ENCODE results near the gene DMD. TPM values are rescaled to one million over a fixed set of nuclear protein-coding genes. Genes with fewer than 3 reads are reported as not detected.

The DMD gene
- total and polyA plus RNA-seq, 2 donors (not counting 1 experiment from before 2014, with no cell fraction given), result 2.0 to 51.8 TPM

DNA sequence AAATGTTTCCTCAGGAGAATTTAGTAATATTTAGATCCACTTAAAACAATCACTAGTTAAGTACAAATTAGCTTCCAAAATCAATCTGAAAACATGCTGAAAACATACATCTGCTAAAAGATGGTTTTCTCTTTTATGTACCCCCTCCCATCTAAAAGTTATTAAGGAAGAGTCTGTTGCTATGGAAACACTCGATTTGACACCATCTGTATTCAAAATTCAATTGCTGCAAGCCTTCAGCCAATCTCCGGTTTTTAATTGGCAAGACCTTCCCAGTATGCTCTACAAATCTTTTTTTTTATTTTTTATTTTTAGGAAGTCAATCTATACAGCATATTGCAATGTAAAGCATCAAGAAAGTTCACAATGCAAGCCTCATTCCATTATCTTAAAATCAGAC, 1500.2 kb downstream of the DMD start:
- H3K27ac ChIP-seq (ENCODE audit: low read length in 2 of 2), result no peak overlapping the region
- no peaks in the 10 kb centered on the region for H3K4me1 ChIP-seq (ENCODE audit: control insufficient read depth in 2 of 2, insufficient read depth in 2 of 2, low read length in 2 of 2)
- CTCF ChIA-PET, result no interaction called here
- ATAC-seq (ENCODE audit: low read depth) (no peak), DNase-seq (no peak)
- no peaks in the 10 kb centered on the region for H3K27me3 ChIP-seq (replicated peaks in 1 of 4; ENCODE audit: control extremely low read depth in 1 of 4, control insufficient read depth in 3 of 4, insufficient read depth in 4 of 4, low read length in 3 of 4)
- no peaks in the 10 kb centered on the region for H3K4me1 Mint-ChIP-seq
- no peaks in the 10 kb centered on the region for H3K79me2 ChIP-seq (ENCODE audit: control insufficient read depth, insufficient read depth, low read length)
- no peak overlapping the region for H3K4me2 ChIP-seq (replicated peaks; ENCODE audit: low read depth, low read length, poor library complexity, severe bottlenecking)
- H3K4me3 ChIP-seq (ENCODE audit: control extremely low read depth in 1 of 5, extremely low read depth in 1 of 5, insufficient read depth in 1 of 5, low read depth in 2 of 5, low read length in 4 of 5), result no peak overlapping the region
- TF ChIP-seq EZH2 (IDR thresholded peaks at IDR 0.05; ENCODE audit: borderline replicate concordance, insufficient read depth, low read depth, low read length, poor library complexity, severe bottlenecking), result no peak
- TF ChIP-seq, protein P1, sequence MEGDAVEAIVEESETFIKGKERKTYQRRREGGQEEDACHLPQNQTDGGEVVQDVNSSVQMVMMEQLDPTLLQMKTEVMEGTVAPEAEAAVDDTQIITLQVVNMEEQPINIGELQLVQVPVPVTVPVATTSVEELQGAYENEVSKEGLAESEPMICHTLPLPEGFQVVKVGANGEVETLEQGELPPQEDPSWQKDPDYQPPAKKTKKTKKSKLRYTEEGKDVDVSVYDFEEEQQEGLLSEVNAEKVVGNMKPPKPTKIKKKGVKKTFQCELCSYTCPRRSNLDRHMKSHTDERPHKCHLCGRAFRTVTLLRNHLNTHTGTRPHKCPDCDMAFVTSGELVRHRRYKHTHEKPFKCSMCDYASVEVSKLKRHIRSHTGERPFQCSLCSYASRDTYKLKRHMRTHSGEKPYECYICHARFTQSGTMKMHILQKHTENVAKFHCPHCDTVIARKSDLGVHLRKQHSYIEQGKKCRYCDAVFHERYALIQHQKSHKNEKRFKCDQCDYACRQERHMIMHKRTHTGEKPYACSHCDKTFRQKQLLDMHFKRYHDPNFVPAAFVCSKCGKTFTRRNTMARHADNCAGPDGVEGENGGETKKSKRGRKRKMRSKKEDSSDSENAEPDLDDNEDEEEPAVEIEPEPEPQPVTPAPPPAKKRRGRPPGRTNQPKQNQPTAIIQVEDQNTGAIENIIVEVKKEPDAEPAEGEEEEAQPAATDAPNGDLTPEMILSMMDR (IDR thresholded peaks at IDR 0.05), result no peak
- no peaks in the 10 kb centered on the region for H4K20me1 ChIP-seq (ENCODE audit: control insufficient read depth, insufficient read depth, low read length, poor library complexity, severe bottlenecking)
- H2AFZ ChIP-seq (ENCODE audit: insufficient read depth, low read depth, low read length, poor library complexity, severe bottlenecking), result no peak overlapping the region
- POLR2A ChIA-PET, result no interaction called here
- no peaks in the 10 kb centered on the region for H3K27me3 Mint-ChIP-seq
- no peaks in the 10 kb centered on the region for H3K36me3 ChIP-seq (replicated peaks in 1 of 2; ENCODE audit: control extremely low read depth in 1 of 2, control insufficient read depth in 1 of 2, extremely low read depth in 1 of 2, insufficient read depth in 2 of 2, low read length in 1 of 2)
- H3K9me3 ChIP-seq (ENCODE audit: control extremely low read depth in 1 of 3, control insufficient read depth in 2 of 3, insufficient read depth in 1 of 3, low read length in 2 of 3), result no peaks in the 10 kb centered on the region
- H3K27ac Mint-ChIP-seq, result no peak overlapping the region
- no peaks in the 10 kb centered on the region for H3K9me3 Mint-ChIP-seq (ENCODE audit: insufficient read depth)
- no peak overlapping the region for H3K9ac ChIP-seq (ENCODE audit: low read length)
- H3K4me3 Mint-ChIP-seq, result no peak overlapping the region
- no CpG with 5 or more reads among the region's 2 CpGs for WGBS (ENCODE audit: insufficient coverage)
- intact Hi-C loops (cut with micrococcal nuclease), result no loop called here

- TF ChIP-seq, protein P1 (IDR thresholded peaks at IDR 0.05), result no peak
- no peak for DNase-seq
Measured at GRCh38 chrX:31708116-31708515, 1503.2 kb downstream of the DMD start.

More at GRCh38 chrX:31708116-31708515, 1503.2 kb downstream of the DMD start:
- H3K4me1 Mint-ChIP-seq, result no peaks in the 10 kb centered on the region
- intact Hi-C loops (cut with micrococcal nuclease), result no loop called here
- no peak overlapping the region for H3K27ac Mint-ChIP-seq
- Histone ChIP-seq H3K9ac (ENCODE audit: low read length) (no peak overlapping the region), H3K27me3 (replicated peaks in 1 of 4; ENCODE audit: control extremely low read depth in 1 of 4, control insufficient read depth in 3 of 4, insufficient read depth in 4 of 4, low read length in 3 of 4) (no peaks in the 10 kb centered on the region), H3K4me1 (ENCODE audit: control insufficient read depth in 2 of 2, insufficient read depth in 2 of 2, low read length in 2 of 2) (no peaks in the 10 kb centered on the region), H3K4me2 (replicated peaks; ENCODE audit: low read depth, low read length, poor library complexity, severe bottlenecking) (no peak overlapping the region), H3K79me2 (ENCODE audit: control insufficient read depth, insufficient read depth, low read length) (no peaks in the 10 kb centered on the region), H2AFZ (ENCODE audit: insufficient read depth, low read depth, low read length, poor library complexity, severe bottlenecking) (no peak overlapping the region), H3K36me3 (replicated peaks in 1 of 2; ENCODE audit: control extremely low read depth in 1 of 2, control insufficient read depth in 1 of 2, extremely low read depth in 1 of 2, insufficient read depth in 2 of 2, low read length in 1 of 2) (no peaks in the 10 kb centered on the region), H3K4me3 (ENCODE audit: control extremely low read depth in 1 of 5, extremely low read depth in 1 of 5, insufficient read depth in 1 of 5, low read depth in 2 of 5, low read length in 4 of 5) (no peak overlapping the region), H3K9me3 (ENCODE audit: control extremely low read depth in 1 of 3, control insufficient read depth in 2 of 3, insufficient read depth in 1 of 3, low read length in 2 of 3) (no peaks in the 10 kb centered on the region), H3K27ac (ENCODE audit: low read length in 2 of 2) (no peak overlapping the region), H4K20me1 (ENCODE audit: control insufficient read depth, insufficient read depth, low read length, poor library complexity, severe bottlenecking) (no peaks in the 10 kb centered on the region)
- H3K27me3 Mint-ChIP-seq, result no peaks in the 10 kb centered on the region
- H3K9me3 Mint-ChIP-seq (ENCODE audit: insufficient read depth), result no peaks in the 10 kb centered on the region
- ChIA-PET POLR2A (no interaction called here), CTCF (no interaction called here)
- no CpG with 5 or more reads among the region's 2 CpGs for WGBS (ENCODE audit: insufficient coverage)
- no peak for ATAC-seq (ENCODE audit: low read depth)
- H3K4me3 Mint-ChIP-seq, result no peak overlapping the region
